Right atrium auricular region (tissue), 2 donors: ENCODE data around the gene SCARB2. TPM values are rescaled to one million over a fixed set of nuclear protein-coding genes. Genes with fewer than 3 reads are reported as not detected.
A peak's percentile ranks its signal among the peaks of the same experiment; 100 is the strongest.

Experiments used
- DNase-seq: peaks from one replicate; pipeline ENCODE4 v3.0.0-alpha.2; 2019; ENCODE audit warnings: low spot score
- H3K27ac ChIP-seq, 2 donors: fragments of 200-600 bp; sonication (generic); 1 replicate in 1 of 2; 2 replicates in 1 of 2; pipeline ENCODE4 v1.5.1; 2016 to 2019
- H3K27me3 ChIP-seq, 2 donors: fragments of 200-600 bp; sonication (generic); one replicate each; pipeline versions ENCODE4 v1.5.1 to v1.6.0; 2017 to 2019
- H3K36me3 ChIP-seq: fragments of 200-600 bp; sonication (generic); one replicate; pipeline ENCODE4 v1.5.1; 2016
- H3K4me1 ChIP-seq, 2 donors: fragments of 200-600 bp; sonication (generic); one replicate each; pipeline versions ENCODE4 v1.5.1 to v1.6.0; 2017 to 2019
- H3K4me3 ChIP-seq, 2 donors: fragments of 200-600 bp; sonication (generic); 1 replicate in 1 of 2; 2 replicates in 1 of 2; pipeline ENCODE4 v1.5.1; 2017 to 2019; ENCODE audit warnings: mild to moderate bottlenecking in 1 of 2, moderate library complexity in 1 of 2
- H3K9me3 ChIP-seq, 2 donors: fragments of 200-600 bp; sonication (generic); one replicate each; pipeline ENCODE4 v1.5.1; 2019
- total RNA-seq, 2 donors: library from RNA; depleted of rRNA; stranded (reverse); fragments of >200 nt; gene quantifications; one replicate each; pipeline ENCODE4 v1.1.0, GENCODE V29; 2016
- TF ChIP-seq, protein P1 (sequence below), 2 donors: fragments of 200-600 bp; sonication (generic); IDR thresholded peaks; one replicate each; pipeline ENCODE4 v1.5.1; 2019; ENCODE audit warnings: antibody characterized with exemption in 2 of 2

The SCARB2 gene
- total RNA-seq, 2 donors from 2014 or later, result 86.4 to 103 TPM

DNA sequence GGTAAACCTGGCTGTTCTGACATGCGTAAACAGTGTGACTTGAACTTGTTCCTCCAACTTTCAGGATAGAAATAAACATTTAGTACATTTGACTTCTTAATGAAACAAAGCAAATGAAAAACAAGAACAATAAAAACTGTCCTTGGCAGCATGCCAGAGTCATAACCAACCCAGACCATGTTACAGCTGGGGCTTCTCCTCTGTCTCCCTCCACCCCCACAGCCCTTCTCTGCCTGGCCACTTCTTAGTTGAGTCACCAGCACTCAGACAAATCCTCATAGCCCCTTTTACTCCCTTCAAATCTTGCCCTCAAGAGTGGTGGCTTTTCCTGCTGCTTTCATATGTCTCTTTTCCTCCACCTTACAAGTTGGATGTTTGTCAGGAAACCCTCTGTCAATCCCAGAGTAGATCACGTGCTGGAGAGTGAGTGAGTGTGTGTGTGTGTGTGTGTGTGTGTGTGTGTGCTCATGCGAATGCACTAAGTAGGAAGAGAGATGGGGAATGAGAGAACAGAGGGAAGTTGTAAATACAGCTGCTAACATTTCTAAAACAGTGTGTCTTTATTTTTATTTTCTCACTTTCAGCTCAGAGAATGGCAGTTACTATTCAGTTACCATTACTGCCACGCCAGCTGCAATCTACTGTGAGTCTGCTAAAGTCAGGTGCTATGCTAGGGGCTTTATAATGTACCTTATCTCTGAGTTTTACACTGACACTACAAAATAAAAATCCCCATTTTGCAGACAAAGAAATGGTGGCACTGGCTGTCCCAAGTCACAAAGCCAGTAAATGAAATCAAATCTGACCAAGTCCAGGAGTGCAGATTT is 15.0 kb downstream of the SCARB2 start:
- Histone ChIP-seq H3K4me3 (no peak overlapping the region), H3K36me3 (peaks cover 11% of the 10 kb centered on the region), H3K27ac (peak overlapping the region; percentile 74 to 88), H3K4me1 (peaks cover 0 to 88% of the 10 kb centered on the region in 2 donors), H3K27me3 (no peaks in the 10 kb centered on the region), H3K9me3 (no peaks in the 10 kb centered on the region)
- no peak for DNase-seq
- TF ChIP-seq, protein P1, sequence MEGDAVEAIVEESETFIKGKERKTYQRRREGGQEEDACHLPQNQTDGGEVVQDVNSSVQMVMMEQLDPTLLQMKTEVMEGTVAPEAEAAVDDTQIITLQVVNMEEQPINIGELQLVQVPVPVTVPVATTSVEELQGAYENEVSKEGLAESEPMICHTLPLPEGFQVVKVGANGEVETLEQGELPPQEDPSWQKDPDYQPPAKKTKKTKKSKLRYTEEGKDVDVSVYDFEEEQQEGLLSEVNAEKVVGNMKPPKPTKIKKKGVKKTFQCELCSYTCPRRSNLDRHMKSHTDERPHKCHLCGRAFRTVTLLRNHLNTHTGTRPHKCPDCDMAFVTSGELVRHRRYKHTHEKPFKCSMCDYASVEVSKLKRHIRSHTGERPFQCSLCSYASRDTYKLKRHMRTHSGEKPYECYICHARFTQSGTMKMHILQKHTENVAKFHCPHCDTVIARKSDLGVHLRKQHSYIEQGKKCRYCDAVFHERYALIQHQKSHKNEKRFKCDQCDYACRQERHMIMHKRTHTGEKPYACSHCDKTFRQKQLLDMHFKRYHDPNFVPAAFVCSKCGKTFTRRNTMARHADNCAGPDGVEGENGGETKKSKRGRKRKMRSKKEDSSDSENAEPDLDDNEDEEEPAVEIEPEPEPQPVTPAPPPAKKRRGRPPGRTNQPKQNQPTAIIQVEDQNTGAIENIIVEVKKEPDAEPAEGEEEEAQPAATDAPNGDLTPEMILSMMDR (IDR thresholded peaks at IDR 0.05), result no peak

DNA sequence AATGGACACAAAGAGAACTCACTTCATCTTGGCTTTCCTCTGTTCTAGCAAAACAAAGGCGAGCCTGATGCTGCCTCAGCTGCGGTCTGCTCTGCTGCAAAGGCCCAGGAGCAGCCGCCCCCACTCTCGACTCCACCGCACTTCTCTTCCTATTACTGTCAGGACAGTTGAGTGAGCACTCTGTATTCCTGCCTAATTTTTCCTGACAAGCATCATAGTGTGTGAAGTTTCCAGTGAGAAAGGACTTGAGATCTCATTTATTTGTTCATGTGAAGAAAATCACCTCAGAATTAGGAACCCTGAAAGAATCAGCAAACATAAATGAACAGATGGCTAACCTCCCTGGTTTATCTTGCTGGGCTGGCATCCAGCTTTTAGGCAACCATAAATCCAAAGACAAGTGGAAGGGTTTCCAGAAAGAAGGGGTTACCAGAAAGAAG is 15.6 kb downstream of the SCARB2 start:
- peaks cover 0 to 88% of the 10 kb centered on the region in 2 donors for H3K4me1 ChIP-seq
- TF ChIP-seq, protein P1 (IDR thresholded peaks at IDR 0.05), result no peak
- H3K9me3 ChIP-seq, result no peaks in the 10 kb centered on the region
- DNase-seq, result no peak
- peak overlapping the region; percentile 74 to 88 for H3K27ac ChIP-seq
- H3K27me3 ChIP-seq, result no peaks in the 10 kb centered on the region
- peaks cover 18% of the 10 kb centered on the region for H3K36me3 ChIP-seq
- no peak overlapping the region for H3K4me3 ChIP-seq

DNA sequence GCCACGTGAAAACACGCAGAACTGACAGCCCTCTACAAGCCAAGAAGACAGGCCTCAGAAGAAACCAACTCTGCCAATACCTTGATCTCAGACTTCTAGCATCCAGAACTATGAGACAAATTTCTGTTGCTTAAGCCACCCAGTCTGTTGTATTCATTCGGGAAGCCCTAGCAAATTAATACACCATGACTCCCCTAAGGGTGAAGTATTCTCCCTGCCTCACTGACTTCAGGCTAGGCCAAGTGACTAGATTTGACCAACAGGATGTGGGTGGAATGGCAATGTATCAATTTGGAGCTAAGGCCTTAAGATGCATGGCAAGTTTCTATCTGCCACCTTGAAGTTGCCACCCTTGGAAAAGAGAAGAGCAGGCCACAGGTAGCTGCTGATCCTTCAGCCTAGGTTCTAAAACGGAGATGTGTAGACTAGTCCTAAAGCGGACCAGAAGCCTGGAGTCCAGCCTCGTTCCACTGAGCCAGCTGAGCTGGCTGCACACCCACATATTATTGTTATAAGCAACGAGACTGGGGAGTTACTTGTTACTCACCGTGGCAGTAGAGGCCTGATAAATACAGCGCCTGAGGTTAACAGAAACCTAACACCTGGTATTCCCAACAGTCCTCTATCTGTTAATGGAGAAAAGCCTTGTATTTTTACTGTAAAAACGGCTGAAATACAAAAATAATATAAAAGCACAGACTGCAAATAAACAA is 16.4 kb downstream of the SCARB2 start:
- no peak for DNase-seq
- no peaks in the 10 kb centered on the region for H3K9me3 ChIP-seq
- TF ChIP-seq, protein P1 (IDR thresholded peaks at IDR 0.05), result no peak
- H3K4me3 ChIP-seq, result no peak overlapping the region
- H3K27me3 ChIP-seq, result no peaks in the 10 kb centered on the region
- H3K4me1 ChIP-seq, result peaks cover 0 to 95% of the 10 kb centered on the region in 2 donors
- H3K36me3 ChIP-seq, result peaks cover 26% of the 10 kb centered on the region
- peak overlapping the region; percentile 74 to 88 for H3K27ac ChIP-seq

DNA sequence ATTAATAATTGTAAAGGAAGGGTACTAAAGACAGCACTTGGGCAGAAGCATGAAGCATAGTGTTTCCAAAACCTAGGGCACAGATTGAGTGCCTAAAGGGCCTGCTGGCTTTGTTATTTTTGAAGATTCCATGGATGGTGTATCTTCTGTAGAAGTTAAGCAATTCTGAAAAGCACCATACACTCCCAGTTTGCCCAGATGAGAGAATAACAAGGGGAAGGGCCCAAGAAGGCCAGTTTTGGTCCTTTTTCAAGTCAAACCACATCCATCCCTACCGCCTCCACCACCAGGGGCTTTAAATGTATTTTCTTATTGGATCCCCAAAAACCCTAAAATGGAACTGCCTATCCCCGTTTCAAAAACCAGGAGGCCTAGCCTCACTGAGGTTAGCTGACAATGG is 17.2 kb downstream of the SCARB2 start:
- H3K4me1 ChIP-seq, result peaks cover 0 to 96% of the 10 kb centered on the region in 2 donors
- H3K36me3 ChIP-seq, result peaks cover 29% of the 10 kb centered on the region
- peak overlapping the region; percentile 74 to 88 for H3K27ac ChIP-seq
- no peaks in the 10 kb centered on the region for H3K9me3 ChIP-seq
- TF ChIP-seq, protein P1 (IDR thresholded peaks at IDR 0.05), result no peak
- no peak overlapping the region for H3K4me3 ChIP-seq
- H3K27me3 ChIP-seq, result no peaks in the 10 kb centered on the region
- DNase-seq, result no peak

DNA sequence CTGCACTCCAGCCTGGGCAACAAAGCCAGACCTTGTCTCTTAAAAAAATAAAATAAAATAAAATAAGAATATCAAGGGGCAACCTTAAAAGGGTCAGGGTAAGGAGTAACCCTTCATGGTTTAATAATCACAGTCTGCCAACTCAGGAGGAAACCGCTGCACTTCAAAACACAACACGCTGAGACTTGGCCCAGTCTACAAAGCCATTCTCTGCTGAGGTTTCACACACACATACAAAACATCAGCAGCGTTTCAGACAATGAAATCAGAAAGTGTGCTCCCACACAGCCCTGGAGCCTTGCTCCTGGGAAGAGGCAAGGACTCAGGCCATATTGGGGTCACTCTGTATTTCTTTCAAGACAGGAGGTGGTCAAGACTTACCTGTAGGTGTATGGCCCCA is 18.3 kb downstream of the SCARB2 start:
- H3K9me3 ChIP-seq, result no peaks in the 10 kb centered on the region
- peak overlapping the region; percentile 49 to 86 for H3K27ac ChIP-seq
- H3K27me3 ChIP-seq, result no peaks in the 10 kb centered on the region
- peaks cover 0 to 87% of the 10 kb centered on the region in 2 donors for H3K4me1 ChIP-seq
- no peak overlapping the region for H3K4me3 ChIP-seq
- H3K36me3 ChIP-seq, result peaks cover 29% of the 10 kb centered on the region
- DNase-seq, result no peak
- TF ChIP-seq, protein P1 (IDR thresholded peaks at IDR 0.05), result no peak
